ENCODE results near the gene PCYT1A. TPM values are rescaled to one million over a fixed set of nuclear protein-coding genes. Genes with fewer than 3 reads are reported as not detected.

PCYT1A gene
- 100 to 1,000 TPM in 1 of 4 donors, 10 to 100 TPM in 3; 68.1 to 120 (median 90.9) TPM for total RNA-seq

GRCh38 chr3:196287440-196288140 is at the start of gene PCYT1A:
TSS of gene PCYT1A (minus strand) at chr3:196287726. CDS start at chr3:196270531, 17,195 bp downstream.
- DNase-seq (ENCODE audit: low spot score) (peak; percentile 73), ATAC-seq (ENCODE audit: low FRiP score) (peak; percentile 99)
- TF ChIP-seq CTCF (IDR thresholded peaks at IDR 0.05) = no peak

- DNase-seq (ENCODE audit: low spot score) = no peak
- no peak for ATAC-seq (ENCODE audit: low FRiP score)
- TF ChIP-seq CTCF (IDR thresholded peaks at IDR 0.05) = no peak
These were observed 49.0 kb upstream of the PCYT1A start for GRCh38 chr3:196336319-196337145.

GRCh38 chr3:196335503-196335948 is 48.0 kb upstream of the PCYT1A start:
- no peak for TF ChIP-seq CTCF (IDR thresholded peaks at IDR 0.05)
- ATAC-seq (ENCODE audit: low FRiP score) = no peak
- no peak for DNase-seq (ENCODE audit: low spot score)

- DNase-seq (ENCODE audit: low spot score) (no peak), ATAC-seq (ENCODE audit: low FRiP score) (no peak)
- TF ChIP-seq CTCF (IDR thresholded peaks at IDR 0.05) = no peak
These were observed 47.5 kb upstream of the PCYT1A start for GRCh38 chr3:196334982-196335381.

- DNase-seq (ENCODE audit: low spot score) = no peak
- no peak for TF ChIP-seq CTCF (IDR thresholded peaks at IDR 0.05)
- ATAC-seq (ENCODE audit: low FRiP score) = no peak
These were observed 44.6 kb upstream of the PCYT1A start for GRCh38 chr3:196332168-196332567.

GRCh38 chr3:196327405-196327804 is 39.9 kb upstream of the PCYT1A start:
- TF ChIP-seq CTCF (IDR thresholded peaks at IDR 0.05) = no peak
- ATAC-seq (ENCODE audit: low FRiP score) = no peak
- no peak for DNase-seq (ENCODE audit: low spot score)
